Activated CD4-positive, alpha-beta T cell treated with anti-CD3 and anti-CD28 coated beads, Interleukin-2, amount 50 U/mL, for 16 hours (primary cell): ENCODE measurements around the gene ANAPC13.

Source experiments
- DNase-seq: peaks from one replicate; pipeline ENCODE4 v3.0.0-alpha.2; 2020

ANAPC13 gene, protein sequence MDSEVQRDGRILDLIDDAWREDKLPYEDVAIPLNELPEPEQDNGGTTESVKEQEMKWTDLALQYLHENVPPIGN

DNA sequence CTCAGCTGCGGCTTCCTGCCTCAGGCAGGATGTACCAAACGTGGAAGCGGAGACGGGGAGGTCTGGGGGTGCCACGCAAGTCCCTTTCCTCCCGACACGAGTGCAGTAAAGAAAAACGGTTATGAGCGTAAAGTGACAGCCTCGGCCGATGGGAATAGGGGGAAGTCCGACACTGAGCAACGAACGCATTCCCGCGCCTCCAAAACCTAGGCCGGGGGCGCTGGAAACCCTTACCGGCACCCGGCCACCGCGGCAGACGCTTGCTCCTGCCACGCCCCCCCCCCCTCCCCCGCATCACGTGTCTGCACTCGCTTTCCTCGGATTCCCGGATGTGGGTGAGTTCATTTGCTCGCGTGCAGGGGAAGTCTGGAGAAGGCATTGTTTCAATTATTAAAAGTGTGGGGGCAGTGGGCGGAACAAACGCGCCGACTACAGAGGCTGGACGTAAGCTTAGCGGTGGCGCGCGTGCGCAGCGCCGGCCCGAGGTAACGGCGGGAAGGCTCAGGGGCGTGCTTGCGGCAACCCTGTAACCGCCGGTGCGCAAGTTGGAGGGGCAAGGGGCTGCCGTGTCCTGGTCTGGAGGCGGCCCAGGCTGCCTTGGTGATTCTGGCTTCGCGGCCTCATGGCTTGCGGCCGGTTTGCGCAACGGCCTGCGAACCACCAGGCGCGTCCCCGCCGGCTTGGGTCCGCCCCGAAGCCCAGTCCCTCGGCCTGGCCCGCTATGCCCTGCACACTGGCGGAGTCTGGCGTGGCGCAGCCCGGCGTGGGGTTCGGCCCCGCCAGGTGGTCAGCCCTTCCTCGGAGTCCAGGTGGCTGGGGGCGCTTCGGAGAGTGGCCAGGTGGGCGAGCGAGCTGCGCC is at the start of gene ANAPC13, which contains the start of gene CEP63:
Gene ANAPC13 (minus strand): TSS at position 268 of the 859 bp plus-strand sequence. CDS start 3,081 bp downstream, outside the sequence.
Gene CEP63 (plus strand): TSS at position 340 of the 859 bp plus-strand sequence. CDS start 9,264 bp downstream, outside the sequence.
- DNase-seq: peak; percentile 97

DNA sequence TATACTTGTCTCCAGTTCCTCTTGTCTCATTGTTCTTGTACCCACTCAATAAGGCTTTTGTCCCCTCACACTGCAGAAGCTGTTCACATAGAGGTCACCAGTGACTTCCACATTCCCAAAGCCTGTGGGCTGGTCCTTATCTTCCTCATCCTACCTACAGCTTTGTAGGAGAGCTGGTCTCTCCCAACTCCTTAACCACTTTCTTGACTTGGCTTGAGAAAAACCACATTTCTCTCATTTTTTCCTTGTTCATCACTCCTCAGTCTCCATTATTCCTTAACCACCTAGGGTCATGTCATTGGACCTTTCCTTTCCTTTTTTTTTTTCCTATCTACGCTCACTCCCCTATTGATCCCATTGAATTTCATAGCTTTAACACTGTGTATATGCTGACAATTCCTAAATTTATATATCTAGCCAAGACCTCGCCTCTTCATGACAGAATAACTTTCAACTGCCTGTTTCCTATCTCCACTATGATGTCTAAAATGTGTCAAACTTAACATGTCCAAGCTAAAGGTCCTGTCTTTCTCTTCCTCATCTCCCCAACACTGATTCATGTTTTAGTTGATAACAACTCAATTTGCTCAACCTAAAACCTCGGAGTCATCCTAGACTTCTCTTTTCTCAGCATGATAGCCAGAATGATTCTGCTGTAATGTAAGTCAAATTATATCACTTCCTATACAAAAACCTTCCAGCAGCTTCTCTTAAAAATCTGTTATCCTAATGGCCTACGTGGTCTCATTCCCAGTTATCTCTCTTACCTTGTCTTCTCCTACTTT is 49.6 kb upstream of the ANAPC13 start:
- no peak for DNase-seq

DNA sequence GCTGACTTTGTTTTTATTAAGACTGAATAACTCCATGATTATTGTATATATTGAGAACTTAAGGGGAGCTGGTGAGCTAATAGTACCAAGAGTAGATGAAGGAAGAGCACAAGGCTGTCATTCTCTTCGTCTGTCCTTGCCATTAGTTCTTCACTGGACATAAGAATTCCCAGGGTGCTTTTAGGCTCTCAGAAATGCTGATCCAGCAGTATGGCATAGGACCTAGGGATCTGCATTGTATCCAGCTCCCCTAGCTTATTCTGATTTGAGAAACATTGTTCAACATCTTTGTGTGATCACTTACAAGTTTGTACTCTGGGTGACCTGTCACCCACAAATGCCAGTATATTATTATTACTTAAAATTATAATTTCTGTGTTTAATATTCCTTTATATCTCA is 47.7 kb upstream of the ANAPC13 start:
- no peak for DNase-seq

DNA sequence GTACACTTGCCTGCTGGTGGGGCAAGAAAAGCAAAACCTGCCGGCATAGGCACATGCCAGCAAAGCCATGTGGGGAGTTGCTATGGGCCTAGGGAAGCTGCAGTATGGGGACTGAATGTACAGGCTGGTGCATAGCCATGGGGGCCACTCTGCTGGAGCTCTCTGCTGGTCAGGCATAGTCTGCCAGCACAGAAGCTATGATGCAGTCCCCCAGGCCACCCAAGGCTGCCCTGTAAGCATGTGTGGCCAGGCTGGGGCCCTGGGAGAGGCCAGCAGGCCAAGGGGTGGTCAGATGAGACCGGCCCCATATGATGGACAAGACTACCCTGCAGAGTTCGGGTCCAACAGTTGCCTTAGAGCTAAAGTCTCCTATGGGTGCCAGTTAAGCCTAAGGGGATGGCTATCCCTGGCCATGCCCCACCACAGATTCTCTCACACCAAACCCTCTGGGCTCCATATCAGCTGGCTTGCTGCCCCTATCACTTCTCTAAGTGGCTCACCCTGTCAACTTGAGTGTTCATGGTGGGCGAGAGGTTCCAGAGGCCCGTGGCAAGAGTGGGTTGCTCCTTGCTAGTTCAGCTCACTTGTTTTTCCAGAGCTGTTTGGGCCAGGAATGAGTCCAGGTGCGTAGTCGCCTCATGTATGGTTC is 41.9 kb upstream of the ANAPC13 start:
- no peak for DNase-seq

DNA sequence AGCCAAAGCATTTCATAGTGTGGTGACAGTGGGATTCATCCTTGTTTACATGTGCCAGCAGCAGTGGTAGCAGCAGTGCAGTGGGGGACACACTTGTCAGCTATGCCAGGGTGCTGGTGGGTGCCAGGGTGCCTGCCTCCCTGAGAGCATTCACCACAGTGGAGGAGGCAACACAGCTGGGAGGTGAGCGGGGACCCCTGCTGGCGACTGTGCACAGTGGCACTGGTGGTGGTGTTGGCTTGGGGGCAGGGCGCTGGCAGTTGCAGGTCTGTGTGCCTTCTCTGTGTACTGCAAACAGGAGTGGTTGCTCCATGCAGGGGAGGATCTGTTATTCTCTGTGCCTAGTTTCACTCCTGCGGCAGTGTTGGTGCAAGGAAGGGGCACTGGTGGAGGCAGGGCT is 41.3 kb upstream of the ANAPC13 start:
- no peak for DNase-seq

DNA sequence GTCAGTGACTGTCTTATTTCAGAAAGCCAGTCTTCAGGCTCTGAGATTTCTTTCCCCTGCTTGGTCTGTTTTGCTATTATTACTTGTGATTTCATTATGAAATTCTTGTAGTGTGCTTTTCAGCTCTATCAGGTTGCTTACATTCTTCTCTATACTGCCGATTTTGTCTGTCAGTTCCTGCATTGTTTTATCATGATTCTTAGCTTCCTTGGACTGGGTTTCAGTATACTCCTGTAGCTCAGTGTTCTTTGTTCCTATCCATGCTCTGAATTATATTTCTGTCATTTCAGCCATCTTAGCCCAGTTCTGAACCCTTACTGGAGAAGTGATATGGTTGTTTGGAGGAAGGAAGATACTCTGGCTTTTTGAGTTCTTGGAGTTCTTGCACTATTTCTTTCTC is 40.5 kb upstream of the ANAPC13 start:
- DNase-seq: no peak

DNA sequence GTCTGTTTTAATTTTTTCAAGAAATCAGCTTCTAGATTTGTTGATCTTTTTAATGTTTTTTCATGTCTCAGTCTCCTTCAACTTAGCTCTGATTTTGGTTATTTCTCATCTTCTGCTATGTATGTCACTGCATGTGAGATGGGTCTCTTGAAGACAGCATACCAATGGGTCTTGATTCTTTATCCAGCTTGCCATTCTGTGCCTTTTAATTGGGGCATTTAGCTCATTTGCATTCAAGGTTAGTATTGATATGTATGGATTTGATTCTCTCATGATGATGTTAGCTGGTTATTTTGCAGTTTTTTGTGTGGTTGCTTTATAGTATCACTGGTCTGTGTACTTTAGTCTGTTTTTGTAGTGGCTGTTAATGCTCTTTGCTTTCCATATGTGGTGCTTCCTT is 39.5 kb upstream of the ANAPC13 start:
- no peak for DNase-seq

DNA sequence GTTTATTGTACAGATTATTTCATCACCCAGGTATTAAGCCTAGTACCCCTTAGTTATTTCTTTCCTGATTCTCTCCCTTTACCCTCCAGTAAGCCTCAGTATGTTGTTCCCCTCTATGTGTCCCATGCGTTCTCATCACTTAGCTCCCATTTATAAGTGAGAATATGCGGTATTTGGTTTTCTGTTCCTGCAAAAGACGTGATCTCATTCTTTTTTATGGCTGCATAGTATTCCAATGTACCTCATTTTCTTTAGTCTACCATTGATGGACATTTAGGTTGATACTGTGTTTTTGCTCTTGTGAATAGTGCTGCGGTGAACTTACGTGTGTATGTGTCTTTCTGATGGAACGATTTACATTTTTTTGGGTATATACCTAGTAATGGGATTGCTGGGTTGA is 36.8 kb upstream of the ANAPC13 start:
- no peak for DNase-seq

DNA sequence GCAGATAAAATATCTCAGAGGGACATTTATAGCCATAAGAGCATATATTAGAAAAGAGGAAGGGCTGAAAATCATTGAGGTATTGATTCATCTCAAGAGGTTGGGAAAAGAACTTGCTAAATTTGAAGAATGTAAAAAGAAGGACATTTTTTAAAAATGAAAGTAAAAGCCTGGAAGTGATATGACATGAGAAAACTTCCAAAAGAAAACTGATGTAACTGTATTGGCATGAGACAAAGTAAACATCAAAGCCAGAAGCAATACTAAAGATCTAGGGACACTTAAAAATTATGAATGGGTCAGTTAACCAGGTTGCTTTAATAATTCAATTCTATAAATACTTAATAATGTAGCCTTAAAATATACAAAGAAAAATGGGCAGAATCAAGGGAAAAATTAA is 32.0 kb upstream of the ANAPC13 start:
- DNase-seq: no peak

DNA sequence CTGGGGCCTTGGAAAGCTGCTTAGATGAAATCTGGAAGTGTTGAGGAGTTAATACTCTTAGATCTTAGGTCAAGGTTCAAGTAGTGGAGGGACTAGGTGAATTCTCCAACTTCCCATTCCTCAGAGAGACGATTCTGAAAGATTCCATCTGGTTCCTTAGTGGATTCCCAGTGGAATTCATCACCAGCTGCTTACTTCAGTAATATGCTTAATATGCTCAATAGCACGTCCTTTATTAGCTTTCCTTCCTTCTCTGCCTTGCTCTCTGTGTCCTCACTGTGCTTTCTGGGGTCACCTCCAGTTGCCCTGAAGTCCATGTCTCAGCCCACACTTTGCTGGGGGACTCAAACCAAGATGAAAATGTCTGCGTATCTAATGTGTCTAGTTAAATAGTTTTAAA is 31.1 kb upstream of the ANAPC13 start:
- no peak for DNase-seq

DNA sequence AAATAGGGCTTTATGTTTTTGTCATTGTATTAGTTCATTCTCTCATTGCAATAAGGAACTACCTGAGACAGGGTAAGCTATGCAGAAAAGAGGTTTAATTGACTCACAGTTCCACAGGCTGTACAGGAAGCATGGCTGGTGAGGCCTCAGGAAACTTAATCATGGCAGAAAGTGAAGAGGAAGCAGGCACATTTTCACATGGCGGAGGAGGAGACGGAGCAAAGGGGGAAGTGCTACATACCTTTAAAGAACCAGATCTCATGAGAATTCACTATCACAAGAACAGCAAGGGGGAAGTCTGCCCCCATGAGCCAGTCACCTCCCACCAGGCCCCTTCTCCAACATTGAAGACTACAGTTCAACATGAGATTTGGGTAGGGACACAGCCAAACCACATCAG is 25.7 kb upstream of the ANAPC13 start:
- DNase-seq: no peak

DNA sequence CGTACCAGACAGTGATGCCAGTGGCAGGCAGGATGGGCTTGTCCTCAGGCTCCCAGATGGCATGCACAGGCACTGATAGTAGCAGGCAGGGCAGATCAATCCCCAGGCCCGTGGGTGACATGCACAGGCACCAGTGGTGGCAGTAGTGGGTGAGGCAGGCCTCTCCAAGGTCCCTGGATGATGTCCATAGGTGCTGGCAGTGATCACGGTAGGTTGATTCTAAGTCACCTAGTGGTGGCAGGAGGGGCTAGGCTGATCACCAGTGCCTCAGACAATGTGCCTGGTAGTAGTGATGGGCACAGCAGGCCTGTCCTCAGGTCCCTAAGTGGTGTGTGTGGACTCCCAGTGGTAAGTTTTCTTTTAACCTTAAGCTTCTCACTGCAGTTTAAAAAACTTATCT is 19.7 kb upstream of the ANAPC13 start:
- DNase-seq: no peak

DNA sequence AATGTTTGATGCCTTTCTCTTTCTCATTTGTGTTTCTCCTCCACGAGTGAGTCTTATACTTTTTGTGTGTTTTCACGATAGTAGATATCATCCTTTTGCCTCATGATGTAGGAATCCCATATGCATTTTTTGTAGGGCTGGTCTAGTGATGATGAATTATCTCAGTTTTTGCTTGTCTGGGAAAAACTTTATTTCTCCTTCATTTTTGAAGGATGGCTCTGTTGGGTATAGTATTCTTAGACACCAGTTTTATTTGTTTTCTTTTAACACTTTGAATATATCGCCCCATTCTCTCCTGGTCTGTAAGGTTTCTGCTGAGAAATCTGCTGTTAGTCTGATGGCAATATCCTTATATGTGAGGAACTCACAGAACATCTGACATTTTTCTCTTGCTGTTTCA is 18.3 kb upstream of the ANAPC13 start:
- no peak for DNase-seq

DNA sequence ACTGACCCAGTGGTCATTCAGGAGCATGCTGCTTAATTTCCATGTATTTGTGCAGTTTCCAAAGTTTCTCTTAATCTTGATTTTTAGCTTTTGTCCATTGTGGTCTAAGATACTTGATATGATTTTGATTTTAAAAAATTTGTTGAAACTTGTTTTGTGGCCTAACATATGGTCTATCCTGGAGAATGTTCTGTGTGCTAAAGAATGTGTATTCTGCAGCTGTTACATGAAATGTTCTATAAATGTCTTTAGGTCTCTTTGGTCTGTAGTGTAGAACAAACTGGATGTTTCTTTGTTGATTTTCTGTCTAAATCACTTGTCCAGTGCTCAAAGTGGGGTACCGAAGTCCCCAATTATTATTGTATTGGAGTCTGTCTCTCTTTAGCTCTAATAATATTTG is 17.5 kb upstream of the ANAPC13 start:
- DNase-seq: no peak

DNA sequence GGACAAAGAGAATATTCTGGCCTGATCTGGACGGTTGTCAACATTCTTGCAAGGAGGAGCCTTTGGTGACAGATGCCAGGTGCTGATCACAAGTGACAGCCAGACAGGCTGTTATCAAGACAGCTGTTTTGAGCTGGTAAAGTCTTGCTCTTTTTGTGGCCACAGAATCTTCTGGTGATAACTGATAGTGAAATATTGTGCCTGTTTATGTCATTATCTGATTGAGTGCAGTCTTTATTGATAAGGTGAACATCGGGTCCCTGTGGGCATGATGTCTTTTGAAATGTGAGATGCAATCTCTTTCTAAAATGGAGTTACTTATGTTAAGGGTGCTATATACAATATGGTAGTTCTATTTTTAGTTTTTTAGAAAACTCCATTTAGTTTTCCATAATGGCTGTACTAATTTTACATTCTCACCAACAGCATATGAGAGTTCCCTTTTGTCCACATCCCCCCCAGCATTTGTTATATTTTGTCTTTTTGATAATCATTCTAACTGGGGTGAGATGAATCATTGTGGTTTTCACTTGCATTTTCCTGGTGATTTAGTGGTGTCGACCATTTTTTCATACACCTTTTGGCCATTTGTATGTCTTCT is 10.8 kb upstream of the ANAPC13 start:
- DNase-seq: peak; percentile 44

DNA sequence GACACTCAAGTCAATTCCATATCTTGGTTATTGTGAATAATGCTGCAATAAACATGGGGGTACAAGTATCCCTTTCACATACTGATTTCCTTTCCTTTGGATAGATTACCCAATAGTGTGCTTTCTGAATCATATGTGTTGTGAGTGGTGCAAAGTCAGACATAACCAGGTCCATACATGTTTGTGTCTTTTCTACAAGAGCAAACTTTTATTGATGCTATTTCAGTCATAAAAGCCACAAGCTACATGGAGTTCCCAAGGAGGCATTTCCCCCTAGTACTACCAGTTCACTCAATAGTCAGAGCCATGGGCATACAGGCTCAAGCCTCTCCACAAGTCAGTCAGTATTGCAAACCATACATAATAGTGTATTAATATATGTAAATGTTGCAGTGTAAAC is 10.2 kb upstream of the ANAPC13 start:
- no peak for DNase-seq

DNA sequence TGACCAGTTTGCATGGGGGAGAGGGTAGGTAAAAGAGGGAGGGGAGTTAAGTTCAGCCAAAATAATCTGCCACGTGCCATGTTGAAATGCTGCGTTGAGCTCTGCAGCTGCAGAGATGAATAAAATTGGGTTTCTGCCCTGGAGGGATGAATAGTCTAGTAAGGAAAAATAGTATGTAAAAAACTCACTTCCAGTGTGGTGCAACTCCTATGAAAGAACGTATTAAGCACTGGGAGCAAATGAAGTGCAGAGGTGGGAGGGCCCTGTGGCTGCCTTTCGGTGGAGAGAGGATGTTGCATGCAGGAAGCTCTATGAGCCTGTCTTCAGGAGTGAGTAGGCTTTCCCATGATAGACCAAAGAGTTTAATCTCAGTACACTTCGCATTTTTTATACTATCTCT is 8.7 kb upstream of the ANAPC13 start:
- DNase-seq: no peak

DNA sequence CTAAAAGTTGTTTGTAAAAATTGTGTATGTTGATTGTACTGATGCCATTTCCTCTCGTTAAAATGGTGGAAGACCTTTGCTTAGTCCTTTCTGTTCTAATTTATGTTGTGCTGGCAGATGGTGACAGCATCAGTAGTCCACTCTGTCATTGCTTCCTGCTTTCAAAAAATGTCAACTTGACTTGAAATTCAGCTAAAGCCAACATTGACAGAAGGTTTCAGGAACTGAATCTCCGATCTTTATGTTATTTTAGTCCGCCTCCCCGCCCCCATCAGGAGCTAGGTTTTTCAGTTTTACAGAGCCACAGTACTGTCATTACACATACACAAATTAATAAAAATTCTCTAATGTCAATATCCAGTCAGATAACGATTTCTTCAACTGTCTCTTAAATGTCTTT is 1.6 kb upstream of the ANAPC13 start:
- DNase-seq: peak; percentile 11

DNA sequence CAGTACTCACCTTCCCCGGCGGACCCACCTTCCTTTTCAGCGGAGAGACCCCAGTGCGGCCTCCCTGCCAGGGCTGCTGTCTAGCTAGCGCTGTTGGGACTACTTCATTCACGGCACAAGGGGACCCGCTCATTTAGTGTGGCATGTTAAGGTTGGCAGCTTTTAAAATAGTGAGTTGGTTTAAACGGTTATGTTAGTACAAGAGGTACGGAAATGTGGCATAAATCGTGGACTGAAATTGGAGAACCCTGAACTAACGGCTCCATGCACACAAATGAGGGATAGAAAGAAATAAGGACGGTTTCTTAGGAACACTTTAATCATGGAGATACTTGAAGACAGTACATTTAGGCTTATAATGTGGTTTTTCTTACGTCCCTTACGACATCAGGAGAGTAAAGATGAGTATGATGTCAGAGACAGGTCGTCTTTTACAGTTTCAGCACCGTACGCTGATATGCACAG is 824 bp upstream of the ANAPC13 start:
- peak; percentile 25 for DNase-seq

DNA sequence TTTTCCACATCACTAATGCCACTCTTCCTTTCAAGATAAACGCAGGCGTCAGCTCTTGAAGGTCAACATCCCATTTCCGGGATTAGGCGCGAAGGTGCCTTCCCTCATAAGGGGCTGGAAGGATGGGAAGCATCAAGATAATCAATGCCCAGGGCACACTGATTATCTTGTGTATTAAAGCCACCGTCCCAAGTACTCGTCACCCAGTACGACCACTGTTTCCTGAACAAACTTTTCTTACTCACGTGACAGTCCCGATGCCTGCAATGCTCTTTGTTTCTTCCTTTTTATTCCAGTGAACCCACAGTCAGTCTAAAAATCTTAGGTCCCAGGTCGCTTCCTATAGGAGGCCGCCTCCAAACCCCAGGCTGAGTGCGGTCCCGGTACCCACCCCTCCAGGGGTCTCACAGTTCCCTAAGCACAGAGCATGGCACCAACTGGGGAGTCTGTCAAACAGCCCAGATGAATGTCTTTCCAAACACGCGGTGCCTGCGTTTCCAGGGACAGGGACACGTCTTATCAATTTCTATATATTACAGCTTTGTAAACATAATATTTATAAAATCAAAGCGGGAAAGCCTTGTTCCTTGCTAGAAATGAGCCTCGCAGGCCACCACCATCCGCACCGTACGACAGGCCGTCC is 589 bp downstream of the ANAPC13 start:
- DNase-seq: peak; percentile 25

DNA sequence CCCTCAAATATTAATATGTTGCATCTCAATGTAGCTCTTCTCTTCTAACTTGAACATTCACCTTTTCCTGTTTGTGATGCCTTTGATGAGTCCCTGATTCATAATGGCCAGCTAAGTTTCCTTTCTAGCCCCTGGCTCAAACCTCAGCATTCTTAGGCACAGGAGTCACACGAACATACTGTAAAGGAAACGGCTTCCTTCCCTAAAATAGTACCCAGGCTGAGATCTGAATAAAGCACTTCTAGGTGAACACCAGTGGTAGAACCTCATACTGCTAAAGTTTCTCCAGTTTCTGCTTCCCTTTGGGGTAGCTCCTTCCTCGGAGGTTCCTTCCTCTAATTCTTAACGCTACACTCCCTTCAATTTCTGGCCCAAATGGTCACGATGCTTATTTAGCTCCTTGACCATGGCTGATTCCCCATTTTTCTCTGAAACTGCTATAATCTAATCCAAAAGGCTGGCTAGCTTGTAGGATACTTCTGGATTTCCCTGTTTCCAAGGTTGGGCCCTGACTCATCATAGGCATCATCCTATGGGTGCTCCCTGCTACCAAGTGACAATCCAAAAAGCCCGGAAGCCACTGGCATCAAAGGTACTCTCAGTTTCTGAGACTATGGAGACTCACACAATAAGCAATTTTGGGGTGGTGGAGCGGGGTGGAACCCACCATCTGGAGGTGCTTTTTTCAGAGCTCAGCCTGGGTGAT is 2.4 kb downstream of the ANAPC13 start:
- no peak for DNase-seq

DNA sequence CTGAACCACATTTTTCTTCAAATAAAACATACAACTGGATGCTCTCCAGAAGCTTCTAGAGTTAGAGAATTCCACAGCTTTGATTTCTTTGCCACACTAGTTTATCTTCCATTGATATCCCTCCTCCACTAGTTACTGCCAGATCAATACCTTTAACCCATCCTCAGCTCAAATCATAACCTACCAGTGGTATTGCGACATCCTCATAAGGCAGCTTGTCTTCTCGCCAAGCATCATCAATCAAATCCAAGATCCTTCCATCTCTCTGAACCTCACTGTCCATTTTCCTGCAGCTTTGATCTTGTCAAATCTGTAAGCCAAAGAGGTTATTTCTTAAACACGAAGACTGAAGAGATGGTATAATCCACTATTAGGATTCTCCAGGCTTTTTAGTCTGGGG is 3.2 kb downstream of the ANAPC13 start:
- DNase-seq: no peak
